GM18951 (cell line): ENCODE measurements around the gene HNRNPAB.
"Not testable (repeated sequence)": the region's sequence is repeated elsewhere in the genome, so short reads cannot be mapped to it uniquely, and the experiment has no call there.

Experiments used
- POLR2A ChIP-seq: IDR thresholded peaks from 4 replicates; pipeline ENCODE4 v1.6.1; 2011; ENCODE audit warnings: mild to moderate bottlenecking; ENCODE audit not compliant: insufficient read length, insufficient read depth; ENCODE audit errors: extremely low read depth
- in situ Hi-C: fragments of 300-500 bp; cut with MboI; formaldehyde crosslinking; loops from one replicate; pipeline ENCODE4 v1.12.0; 2022; ENCODE audit warnings: low sequenced_read_pairs, mixed read lengths, inconsistent platforms; ENCODE audit not compliant: unreplicated experiment

HNRNPAB gene

DNA sequence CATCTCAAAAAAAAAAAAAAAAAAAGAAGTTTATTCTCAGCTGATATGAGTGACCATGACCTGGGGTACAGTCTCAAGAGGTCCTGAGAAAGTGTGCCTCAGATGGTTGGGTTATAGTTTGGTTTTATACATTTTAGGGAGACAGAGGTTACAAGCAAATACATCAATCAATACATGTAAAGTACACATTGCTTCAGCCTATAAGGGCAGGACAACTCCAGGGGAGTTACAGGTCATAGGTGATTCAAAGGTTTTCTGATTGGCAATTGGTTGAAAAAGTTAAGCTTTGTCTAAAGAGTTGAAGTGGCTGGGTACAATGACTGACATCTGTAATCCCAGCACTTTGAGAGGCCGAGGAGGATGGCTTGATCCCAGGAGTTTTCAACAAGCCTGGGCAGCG lies 14.9 kb upstream of the HNRNPAB start:
- in situ Hi-C loops: no loop called here
- no peak for TF ChIP-seq POLR2A

DNA sequence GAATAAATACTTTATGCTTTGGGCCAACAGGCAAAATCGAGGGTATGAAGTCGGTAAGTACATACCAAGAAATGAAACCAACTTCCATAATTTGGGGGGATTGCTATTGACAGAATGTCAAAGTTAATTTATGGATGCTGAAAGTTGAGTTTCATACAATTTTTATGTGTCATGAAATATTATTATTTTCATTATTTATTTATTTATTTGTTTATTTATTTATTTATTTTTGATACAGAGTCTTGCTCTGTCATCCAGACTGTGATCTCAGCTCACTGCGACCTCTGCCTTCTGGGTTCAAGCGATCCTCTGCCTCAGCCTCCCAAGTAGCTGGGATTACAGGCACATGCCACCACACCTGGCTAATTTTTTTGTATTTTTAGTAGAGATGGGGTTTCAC lies 12.7 kb upstream of the HNRNPAB start:
- in situ Hi-C loops: no loop called here
- TF ChIP-seq POLR2A: no peak

DNA sequence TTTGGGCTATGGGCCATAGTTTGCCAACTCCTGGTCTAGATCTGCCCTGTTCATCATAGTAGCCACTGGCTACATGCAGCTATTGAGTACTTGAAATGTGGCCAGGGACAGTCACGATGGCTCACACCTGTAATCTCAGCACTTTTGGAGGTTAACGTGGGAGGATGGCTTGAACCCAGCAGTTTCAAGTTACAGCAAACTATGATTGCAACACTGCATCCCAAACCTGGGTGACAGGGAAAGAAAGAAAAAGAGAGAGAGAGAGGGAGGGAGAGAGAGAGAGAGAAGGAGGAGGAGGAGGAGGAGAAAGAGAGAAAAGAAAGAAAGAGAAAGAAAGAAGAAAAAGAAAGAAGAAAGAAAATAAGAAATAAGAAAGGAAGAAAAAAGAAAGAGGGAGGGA lies 12.1 kb upstream of the HNRNPAB start:
- in situ Hi-C loops: no loop called here
- no peak for TF ChIP-seq POLR2A

DNA sequence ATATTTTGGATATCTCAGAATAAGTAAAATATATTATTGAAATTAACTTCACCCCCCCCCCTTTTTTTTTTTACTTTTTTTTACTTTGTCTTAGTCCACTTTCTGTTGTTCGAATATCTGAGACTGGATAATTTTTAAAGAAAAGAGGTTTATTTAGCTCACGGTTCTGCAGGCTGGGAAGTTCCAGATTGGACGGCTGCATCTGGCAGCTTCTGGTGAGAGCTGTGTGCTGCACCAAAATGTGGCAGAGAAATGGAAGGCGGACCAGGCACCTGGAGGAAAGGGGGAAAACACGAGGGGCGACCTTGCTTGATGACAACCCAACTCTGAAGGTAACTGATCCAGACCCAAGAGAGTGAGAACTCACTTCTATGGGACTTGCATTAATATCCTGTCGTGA lies 11.5 kb upstream of the HNRNPAB start:
- TF ChIP-seq POLR2A: no peak
- in situ Hi-C loops: no loop called here

DNA sequence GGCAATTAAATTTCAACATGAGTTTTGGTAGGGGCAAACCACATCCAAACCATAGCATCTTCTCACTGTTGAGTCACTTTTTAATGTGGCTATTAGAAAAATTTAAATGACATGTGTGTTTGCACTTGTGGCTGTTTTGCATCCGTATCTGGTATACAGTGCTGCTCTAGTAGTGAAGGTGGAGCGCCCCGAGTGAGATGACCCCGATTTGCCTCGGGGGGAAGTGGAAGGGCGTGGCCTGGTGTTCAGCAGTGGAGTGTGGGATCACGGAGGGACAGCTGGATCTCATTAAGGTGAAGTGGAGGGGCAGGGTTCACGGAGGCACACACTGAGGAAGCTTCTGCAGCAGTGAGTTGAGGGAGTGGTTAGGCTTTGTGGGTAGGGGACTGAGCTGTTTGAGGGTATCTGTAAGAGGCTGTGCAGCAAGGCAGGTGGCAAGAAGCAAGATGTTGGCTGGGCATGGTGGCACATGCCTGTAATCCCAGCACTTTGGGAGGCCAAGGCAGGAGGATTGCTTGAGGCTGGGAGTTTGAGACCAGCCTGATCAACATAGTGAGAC lies 11.0 kb upstream of the HNRNPAB start:
- no peak for TF ChIP-seq POLR2A
- in situ Hi-C loops: no loop called here

DNA sequence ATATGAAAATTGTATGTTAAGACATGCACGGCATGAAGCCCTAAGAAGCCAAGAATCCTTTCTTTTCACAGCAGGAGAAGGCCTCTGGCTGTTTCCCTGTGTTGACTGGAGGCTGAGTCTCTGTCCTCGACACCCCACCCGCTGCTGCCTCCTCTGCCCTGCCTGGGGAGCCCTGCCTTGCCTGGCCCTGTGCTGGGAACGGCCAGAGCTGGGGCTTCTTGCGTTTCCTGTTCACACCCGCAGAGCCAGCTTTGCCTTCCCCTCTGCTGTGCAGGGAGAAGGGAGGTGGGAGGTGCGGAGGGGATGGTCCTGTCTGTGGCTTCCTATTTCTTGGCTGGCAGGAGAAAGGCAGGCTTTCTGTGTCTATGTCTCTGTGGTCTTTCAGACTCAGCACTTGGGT lies 10.3 kb upstream of the HNRNPAB start:
- TF ChIP-seq POLR2A: no peak
- in situ Hi-C loops: no loop called here

DNA sequence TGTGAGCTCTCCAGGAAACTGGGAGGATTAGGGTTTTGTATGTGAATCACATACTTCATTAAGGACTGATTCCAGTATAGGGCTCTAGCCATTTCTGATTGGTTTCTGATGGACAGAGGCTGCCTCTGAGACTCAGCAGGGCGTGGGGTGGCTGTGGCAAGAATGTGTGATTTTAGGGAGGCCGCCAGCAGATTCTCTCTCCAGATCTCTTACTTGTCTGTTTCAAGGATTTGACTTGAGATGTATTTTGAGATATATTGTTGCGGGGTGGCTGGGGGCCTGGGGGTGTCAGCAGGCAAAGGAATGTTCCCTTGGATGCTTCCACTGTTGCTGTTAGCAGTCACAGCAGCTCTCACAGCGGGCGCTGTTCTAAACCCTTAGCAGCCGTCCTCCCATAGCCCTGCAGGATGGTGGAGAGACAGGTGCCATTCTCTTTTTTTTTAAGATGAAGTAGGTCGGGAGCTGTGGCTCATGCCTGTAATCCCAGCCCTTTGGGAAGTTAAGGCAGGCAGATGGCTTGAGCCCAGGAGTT lies 8.0 kb upstream of the HNRNPAB start:
- in situ Hi-C loops: no loop called here
- TF ChIP-seq POLR2A: no peak

DNA sequence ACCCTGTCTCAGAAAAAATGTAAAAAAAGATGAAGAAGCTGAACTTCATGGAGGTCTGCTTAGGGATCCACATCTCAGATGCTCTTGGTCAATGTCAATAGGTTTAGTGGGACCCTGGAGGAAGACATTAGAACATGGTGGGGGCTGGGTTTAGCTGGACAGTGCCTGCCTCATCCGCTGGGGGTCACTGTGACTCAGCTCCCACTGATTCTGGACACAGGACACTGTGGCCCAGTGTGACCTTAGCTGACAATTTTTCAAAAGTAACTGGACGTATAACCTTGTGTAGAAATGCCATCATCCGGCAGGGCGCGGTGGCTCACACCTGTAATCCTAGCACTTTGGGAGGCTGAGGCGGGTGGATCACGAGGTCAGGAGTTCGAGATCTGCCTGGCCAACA lies 7.3 kb upstream of the HNRNPAB start:
- in situ Hi-C loops: no loop called here
- TF ChIP-seq POLR2A: no peak

DNA sequence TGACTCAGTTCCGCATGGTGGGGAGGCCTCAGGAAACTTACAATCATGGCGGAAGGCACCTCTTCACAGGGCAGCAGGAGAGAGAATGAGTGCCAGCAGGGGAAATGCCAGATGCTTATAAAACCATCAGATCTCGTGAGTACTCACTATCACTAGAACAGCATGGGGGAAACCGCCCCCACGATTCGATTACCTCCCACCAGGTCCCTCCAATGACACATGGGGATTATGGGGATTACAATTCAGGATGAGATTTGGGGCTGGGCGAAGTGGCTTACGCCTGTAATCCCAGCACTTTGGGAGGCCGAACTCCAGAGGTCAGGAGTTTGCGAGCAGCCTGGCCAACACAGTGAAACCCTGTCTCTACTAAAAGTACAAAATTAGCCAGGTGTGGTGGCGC lies 6.2 kb upstream of the HNRNPAB start:
- in situ Hi-C loops: not testable (repeated sequence)

DNA sequence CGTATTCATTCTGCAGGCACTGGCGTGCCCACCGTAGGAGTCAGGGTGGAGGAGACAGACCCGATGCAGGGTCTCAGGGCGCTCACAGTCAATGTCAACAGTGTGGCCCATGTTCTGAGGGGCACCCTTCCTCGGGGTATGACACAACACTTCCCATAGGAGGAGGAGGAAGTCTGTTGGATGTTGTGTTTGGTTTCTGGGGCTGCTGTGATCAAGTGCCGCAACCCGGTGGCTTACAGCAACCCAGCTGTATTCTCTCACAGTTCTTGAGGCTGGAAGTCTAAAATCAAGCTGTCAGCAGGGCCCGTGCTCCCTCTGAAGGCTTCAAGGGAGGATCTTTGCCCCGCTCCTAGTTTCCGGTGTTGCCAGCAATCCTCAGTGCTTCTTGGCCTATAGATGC lies 5.6 kb upstream of the HNRNPAB start:
- in situ Hi-C loops: no loop called here
- TF ChIP-seq POLR2A: no peak

DNA sequence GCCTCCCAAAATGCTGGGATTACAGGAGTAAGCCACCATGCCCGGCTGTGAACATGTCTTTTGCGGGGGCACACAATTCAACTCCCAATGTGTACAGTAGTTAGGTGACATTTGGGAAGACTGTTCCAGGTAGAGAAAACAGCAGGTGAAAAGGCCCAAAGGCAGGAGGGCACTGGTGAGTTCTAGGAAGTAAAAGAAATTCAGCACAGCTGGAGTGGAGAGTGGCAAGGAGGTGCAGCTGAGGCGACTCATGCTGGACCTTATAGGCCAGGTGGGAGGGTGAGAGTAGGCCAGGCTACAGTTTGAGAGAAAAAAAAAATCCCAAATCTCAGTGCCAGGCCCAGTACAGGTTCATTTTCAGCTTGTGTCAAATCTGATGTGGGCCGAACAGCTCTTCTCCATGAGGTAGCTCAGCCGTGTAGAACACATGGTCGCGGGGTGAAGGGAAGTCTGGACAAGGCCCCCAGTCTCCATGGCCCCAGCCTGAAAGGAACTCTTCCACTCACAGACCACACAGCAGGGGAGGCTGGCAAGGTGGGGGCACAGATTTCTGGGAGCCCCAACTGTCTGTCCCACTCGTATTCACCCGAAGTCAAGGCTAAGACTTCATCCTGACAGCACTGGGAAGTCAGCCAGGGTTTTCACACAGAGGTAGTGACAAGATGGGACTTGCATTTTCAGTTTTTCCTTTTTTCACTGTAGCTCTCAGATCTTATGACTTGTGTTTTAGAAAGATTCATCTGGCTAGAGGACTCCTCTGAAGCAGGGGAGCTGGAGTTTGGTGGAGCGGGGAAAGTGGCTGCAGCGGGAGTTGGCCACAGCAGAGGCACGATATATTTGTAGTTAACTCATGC lies 4.5 kb upstream of the HNRNPAB start:
- in situ Hi-C loops: no loop called here
- no peak for TF ChIP-seq POLR2A

DNA sequence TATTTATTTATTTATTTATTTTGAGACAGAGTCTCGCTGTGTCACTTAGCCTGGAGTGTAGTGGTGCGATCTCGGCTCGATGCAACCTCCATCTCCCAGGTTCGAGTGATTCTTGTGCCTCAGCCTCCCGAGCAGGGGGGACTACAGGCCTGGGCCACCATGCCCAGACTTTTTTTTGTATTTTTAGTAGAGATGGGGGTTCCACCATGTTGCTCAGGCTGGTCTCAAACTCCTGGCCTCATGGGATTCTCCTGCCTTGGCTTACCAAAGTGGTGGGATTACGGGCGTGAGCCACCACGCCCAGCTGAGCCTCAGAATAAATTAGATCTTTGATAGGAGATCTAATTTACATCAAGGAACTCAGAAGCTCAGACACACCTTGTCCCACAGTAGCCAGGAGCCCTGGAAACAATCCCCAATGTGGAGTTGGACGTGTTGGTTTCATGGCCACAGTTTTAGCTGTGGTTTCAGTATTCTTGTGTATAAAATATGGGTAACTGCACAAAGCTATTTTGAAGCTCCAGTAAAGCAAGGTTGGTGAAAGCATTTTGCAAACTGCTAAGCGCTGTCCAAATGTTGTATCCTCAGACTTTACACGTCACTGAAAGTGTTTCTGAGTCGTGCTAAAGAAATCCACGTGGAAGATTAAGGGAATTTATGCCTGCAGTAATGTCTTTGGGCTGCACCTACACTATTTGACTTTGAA lies 3.0 kb upstream of the HNRNPAB start:
- in situ Hi-C loops: no loop called here
- TF ChIP-seq POLR2A: no peak

DNA sequence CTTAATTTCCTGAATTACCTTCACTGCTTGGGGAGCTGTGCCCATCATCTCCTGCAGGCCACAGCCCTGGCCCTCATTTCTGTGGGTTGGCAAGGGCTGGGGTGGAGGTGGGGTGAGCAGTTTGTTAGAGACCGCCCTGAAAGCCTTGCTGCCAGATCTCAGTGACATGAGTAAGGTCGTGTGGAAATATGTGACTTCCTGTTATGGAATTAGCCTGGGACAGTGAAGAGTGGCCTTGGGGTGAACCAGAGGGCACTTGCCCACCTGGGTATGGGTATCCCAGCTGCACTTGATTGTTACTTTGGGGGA lies 2.5 kb upstream of the HNRNPAB start:
- in situ Hi-C loops: no loop called here
- TF ChIP-seq POLR2A: no peak

DNA sequence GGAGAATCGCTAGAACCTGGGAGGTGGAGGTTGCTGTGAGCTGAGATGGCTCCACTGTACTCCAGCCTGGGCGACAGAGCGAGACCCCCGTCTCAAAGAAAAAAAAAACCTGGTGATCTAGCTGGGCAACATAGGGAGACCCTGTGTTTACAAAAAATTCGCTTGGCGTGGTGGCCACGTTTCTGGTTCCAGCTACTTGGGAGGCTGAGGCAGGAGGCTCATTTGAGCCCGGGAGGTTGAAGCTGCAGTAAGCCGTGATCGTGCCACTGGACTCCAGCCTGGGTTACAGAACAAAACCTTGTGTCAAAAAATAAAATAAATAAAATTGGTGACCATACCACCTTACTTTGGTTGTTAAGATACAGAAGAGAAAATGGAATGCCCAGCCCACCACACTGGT lies 1.8 kb upstream of the HNRNPAB start:
- no peak for TF ChIP-seq POLR2A
- in situ Hi-C loops: no loop called here
